GM21737 (cell line): ENCODE data around the gene NMUR1.
A peak's percentile ranks its signal among the peaks of the same experiment; 100 is the strongest.

ENCODE experiments used
- ATAC-seq: cut with Tn5 transposase; IDR thresholded peaks from one replicate; pipeline ENCODE4 v1.9.1; 2021; ENCODE audit warnings: mild to moderate bottlenecking, moderate library complexity; ENCODE audit not compliant: unreplicated experiment

The NMUR1 gene

GRCh38 chr2:231526341-231527090 lies 3.7 kb downstream of the NMUR1 start:
- no peak for ATAC-seq

DNA sequence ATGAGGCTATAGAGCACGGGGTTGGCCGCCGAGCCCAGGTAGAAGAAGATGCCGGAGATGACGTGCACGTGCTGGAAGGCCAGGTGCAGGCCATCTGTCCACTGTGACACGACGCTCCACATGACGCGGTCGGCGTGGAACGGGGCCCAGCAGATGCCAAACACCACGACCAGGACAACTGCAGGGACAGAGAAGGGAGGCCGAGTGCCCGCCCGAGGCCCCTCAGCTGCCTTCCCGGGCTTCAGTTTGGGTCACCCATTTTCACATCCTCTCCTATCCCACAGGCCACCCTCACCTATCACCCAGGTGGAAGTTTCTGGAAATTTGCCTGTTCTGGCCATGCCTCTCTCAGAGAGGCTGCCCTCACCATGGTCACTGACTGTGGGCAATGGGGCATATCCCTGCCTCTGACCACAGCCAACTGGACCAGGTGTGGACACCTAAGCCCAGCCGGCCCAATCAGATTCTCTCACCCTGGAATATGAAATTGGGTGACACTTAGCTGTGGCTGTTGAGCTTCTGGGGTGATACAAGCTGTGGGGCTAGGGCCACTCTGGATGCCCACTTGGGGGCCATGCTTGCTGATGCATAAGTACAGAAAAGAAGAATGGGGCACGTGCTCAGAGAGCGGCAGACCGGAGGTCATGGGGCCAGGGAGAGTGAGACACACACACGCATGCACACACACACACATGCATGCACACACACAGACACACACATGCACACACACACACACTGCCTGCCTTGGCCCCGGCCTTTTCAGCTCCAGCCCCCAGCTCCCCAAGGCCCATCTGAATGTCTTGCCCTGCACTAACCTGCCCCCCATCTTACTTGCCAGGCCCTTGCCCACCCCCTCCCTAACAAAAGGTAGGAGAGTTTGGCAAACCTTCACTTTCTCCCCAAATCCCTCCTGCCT lies 4.7 kb downstream of the NMUR1 start:
- ATAC-seq: no peak

- ATAC-seq: no peak
These were observed 5.6 kb downstream of the NMUR1 start for GRCh38 chr2:231524477-231525247.

DNA sequence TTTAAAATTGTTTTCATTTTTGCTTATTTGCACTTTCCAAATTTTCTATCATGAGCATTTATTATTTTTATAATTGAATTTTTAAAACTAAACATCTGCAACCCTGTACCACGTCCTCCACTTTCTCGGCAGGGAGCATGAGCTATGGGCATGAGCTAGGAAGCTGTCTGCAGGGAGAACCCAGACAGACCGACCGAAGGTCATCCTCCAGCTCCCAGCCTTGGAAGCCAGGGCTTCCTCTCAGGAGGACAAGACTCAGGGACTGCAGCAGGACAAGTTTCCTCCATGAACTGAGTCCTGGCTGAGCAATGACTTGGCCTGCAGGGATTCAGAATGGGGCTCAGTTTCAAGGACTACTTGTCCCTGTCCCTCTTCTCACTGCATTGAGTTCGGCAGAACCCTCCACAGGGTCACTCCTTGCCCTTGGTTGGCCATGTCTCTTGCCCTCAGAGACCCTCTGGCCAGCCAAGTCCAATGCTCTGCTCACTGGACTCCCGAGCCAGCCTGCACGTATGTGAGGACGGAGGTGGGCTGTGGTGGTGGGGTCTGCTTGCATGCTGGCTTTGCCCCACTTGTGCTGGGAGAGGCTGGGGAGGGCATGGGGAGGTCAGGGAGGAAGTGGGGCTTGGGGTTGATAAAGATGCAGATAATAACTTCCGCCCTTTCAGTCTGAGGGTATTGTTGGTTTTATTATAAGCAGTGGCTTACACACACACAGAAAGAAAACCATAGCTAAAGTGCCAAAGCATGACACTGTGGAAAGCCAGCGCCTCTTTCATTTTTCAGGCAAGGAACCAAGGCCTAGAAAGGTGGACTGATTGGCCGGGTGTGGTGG lies 6.6 kb downstream of the NMUR1 start:
- ATAC-seq: no peak

- no peak for ATAC-seq
These were observed 7.6 kb downstream of the NMUR1 start for GRCh38 chr2:231522418-231523180.

DNA sequence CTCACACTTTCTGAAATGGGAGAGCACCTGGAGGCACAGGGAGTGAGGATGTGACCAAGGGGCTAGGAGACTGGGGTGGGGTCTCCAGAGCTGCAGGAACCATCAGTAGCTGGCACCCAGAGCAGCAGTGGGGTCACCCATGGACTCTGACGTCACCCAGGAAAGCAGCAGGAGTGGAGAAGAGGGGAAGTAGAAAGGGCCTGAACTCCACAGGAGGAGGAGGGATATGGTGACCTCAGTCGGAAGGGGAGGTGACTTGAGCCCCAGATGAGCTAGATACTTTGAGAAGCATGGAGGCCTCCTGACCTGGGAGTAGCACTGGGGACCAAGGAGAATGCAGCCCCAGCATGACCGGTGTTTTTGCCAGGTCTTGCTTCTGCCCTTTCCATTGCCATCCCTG lies 8.8 kb downstream of the NMUR1 start:
- no peak for ATAC-seq

DNA sequence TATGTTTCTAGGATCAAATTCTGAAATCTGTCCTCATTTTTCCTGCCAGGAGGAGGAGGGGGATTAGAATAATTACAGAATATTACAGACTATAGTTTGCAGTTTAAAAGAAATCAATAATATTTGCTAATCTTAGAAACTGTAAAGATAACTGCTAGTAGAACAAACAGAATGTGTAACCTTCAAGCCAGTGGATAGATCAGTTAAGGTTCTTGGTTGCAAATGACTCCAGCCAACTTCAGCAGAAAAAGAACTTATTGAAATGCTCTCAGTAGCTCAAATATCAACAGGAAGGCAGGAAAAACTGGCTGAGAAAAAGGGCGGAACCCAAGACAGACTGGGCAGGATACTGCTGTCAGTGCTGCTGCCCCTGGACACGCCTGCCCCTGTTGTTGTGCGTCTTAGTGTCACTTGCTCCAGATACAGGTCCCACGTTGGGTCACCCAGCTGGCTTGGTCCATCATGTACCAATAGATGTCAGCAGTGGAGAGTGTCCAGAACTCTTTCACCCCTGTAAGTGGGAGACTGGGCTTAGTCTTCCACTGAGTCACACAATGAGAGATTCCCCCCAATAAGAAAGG lies 10.2 kb downstream of the NMUR1 start:
- ATAC-seq: no peak

DNA sequence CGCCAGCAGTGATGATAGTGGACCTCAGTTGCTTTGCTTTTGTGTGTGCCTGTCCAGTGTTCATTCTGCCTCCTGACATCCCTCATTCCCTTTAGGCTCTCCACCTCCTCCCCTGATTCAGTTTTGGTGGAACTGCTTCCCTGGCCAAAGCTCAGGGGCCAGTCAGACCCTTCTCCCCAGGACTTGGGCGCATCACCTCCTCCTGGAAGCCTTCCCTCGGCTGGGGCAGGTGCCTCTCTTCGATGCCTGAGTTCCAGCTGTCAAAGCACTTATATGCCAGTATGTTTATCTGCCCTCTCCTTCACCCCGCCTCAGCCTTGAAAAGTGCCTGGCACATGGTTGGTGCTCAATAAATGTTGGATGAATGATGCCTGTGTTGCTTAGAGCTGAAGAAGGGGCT lies 11.5 kb downstream of the NMUR1 start:
- no peak for ATAC-seq

DNA sequence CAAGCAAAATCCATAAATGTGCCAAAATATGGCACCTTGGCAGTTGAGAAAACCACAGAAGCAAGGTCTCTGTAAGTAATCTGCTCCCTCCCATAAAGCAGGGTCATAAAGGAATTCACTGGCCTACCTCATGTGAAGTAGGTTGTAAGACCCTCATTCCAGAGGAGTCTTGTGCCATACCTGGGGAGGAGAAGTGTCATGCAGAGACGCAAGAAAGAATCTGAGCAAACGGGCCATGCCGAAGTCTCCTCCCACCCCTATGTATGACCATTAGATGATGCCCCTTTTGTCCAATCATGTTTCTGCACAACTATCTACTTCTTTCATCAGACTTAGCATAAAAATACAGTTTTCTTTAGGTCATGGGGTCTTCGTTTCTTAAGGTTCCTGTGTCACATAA lies 14.6 kb downstream of the NMUR1 start:
- ATAC-seq: no peak

- no peak for ATAC-seq
These were observed 15.3 kb downstream of the NMUR1 start for GRCh38 chr2:231514951-231515297.

DNA sequence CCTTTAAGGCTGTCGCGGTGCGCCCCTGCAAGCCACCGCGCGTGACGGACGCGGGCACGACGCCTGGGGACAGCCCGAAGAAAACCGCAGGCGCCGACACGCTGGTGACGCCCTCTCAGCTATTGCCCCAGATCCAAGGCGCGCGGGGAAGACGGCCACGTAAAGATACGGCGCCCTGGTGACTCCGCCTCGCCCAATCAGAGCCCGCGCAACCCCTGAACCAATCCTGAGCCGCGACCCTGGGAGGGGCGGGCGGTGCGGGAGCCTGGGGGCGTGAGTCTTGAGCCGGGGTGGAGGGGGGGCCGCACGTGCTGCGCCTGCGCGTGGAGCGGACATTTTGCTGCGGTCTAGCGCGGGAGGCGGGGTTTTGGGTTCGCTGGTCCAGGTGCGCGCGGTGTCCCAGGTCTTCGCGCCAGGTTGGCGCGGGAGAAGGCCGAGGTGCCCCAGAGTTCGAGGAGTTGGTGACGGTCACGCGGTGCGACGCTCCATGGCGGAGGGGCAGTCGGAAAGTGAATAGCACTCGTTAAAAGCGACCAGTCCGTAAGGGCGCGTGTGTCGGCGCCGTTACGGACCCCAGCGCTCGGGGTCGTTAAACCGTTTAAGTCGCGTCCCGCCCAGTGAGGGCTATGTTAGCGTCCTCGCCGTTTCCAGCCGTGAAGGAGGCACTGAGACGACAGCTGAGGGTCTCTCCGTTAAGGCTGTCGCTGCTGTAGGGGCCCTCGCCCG lies 15.9 kb downstream of the NMUR1 start:
- ATAC-seq: peak; percentile 99

GRCh38 chr2:231513746-231514224 lies 16.5 kb downstream of the NMUR1 start:
- no peak for ATAC-seq

GRCh38 chr2:231512222-231512621 lies 18.0 kb downstream of the NMUR1 start:
- ATAC-seq: no peak

- no peak for ATAC-seq
These were observed 26.5 kb downstream of the NMUR1 start for GRCh38 chr2:231503766-231504165.

DNA sequence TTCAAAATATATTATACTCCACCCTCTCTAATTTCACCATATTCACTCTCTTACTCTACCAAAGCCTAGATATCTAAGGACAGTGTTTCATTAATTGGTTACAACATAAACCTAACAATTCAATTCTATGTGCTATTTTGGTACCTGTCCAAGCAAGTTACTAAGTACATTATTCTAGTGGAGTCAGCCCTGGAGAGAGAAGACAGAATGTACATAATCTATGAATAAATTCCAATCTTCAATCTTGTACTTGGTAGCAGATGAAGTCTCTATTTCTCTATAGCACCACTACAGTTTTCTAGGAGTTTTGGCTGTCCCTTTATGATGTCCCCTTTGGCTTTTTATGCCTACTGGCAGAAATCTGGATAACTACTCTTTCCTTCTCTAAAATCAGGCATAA lies 27.6 kb downstream of the NMUR1 start:
- no peak for ATAC-seq

- ATAC-seq: no peak
These were observed 32.6 kb downstream of the NMUR1 start for GRCh38 chr2:231497651-231498050.

DNA sequence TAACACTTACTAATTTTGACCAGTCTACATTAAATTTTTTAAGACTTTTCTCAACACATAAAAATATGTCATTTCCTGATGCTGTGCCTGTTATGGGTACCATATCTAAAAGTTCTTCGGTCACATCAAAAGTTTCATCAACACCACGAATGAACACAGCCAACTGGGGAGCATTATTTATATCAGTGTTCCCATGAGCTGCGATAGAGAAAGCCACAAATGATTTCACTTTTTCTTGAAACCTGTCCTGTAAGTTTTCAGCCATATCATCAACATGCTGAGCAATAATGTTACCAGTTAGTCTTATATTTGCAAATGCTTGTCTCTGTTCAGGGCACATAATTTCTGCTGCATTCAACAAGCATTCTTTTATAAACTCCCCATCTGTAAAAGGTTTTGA lies 35.6 kb downstream of the NMUR1 start:
- ATAC-seq: no peak

GRCh38 chr2:231490801-231491200 lies 39.4 kb downstream of the NMUR1 start:
- ATAC-seq: no peak

DNA sequence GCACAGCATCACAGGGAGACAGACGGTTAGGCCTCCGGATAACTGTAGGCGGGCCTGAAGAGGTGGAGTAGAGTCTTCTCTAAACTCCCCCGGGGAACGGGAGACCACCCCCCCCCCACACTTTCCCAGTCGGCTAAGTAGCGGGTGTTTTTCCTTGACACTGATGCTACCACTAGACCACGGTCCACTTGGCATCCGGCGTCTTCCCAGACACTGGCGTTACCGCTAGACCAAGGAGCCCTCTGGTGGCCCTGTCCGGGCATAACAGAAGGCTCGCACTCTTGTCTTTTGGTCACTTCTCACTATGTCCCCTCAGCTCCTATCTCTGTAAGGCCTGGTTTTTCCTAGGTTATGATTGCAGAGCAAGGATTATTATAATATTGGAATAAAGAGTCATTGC lies 40.3 kb downstream of the NMUR1 start:
- ATAC-seq: no peak
